SK-N-SH (cell line): ENCODE data around the gene LILRA6. TPM values are rescaled to one million over a fixed set of nuclear protein-coding genes. Genes with fewer than 3 reads are reported as not detected.

ENCODE experiments used
- CTCF ChIA-PET: fragments of 300-600, 350-600 bp; formaldehyde crosslinking; extraction: SDS; loops from one replicate; lab custom pipeline; 2021; lab: Yijun Ruan, JAX
- POLR2A ChIA-PET: fragments of 350-600 bp; sonication (Branson Sonifier 250); formaldehyde crosslinking; extraction: SDS; loops from one replicate; lab custom pipeline; 2020; ENCODE audit warnings: antibody characterized with exemption, inconsistent platforms; lab: Yijun Ruan, JAX
- DNase-seq: peaks from one replicate; pipeline ENCODE4 v3.0.0; 2012
- H2AFZ ChIP-seq: fragments of 200-600 bp; sonication (generic); 2 replicates; pipeline ENCODE4 v1.8.1; 2016; ENCODE audit warnings: antibody characterized with exemption, mild to moderate bottlenecking, low read depth
- H3F3A ChIP-seq: fragments of 200-600 bp; sonication (generic); replicated peaks from 2 replicates; pipeline ENCODE3; 2016; ENCODE audit warnings: antibody characterized with exemption, mild to moderate bottlenecking; ENCODE audit not compliant: insufficient read depth
- H3K27ac ChIP-seq, 2 experiments: fragments of 200-500 bp in 1 of 2; fragments of 200-600 bp in 1 of 2; sonication (Bioruptor generic) in 1 of 2; sonication (generic), shearing (Covaris generic) in 1 of 2; 2 replicates each; pipeline versions ENCODE4 v1.5.1 to v1.6.1; 2014 to 2016; ENCODE audit warnings: low read depth in 2 of 2, inconsistent platforms in 1 of 2, low read length in 1 of 2, mild to moderate bottlenecking in 1 of 2, mixed read lengths in 1 of 2
- H3K27me3 ChIP-seq: fragments of 200-600 bp; sonication (generic), shearing (Covaris generic); 2 replicates; pipeline ENCODE4 v1.6.1; 2016; ENCODE audit warnings: mixed run types; ENCODE audit not compliant: insufficient read depth
- H3K36me3 ChIP-seq, 2 experiments: fragments of 200-500 bp in 1 of 2; fragments of 200-600 bp in 1 of 2; sonication (Bioruptor generic) in 1 of 2; sonication (generic) in 1 of 2; replicated peaks in 1 of 2; 2 replicates each; pipeline versions ENCODE3 to v1.5.1; 2014 to 2016; ENCODE audit warnings: low read length in 1 of 2, mild to moderate bottlenecking in 1 of 2; ENCODE audit not compliant: insufficient read depth in 2 of 2, control insufficient read depth in 1 of 2
- H3K4me1 ChIP-seq, 2 experiments: fragments of 200-500 bp in 1 of 2; fragments of 200-600 bp in 1 of 2; sonication (Bioruptor generic) in 1 of 2; sonication (generic), shearing (Covaris generic) in 1 of 2; 2 replicates each; pipeline versions ENCODE4 v1.5.1 to v1.6.1; 2014 to 2016; ENCODE audit warnings: low read depth in 1 of 2, low read length in 1 of 2, mixed run types in 1 of 2; ENCODE audit not compliant: insufficient read depth in 2 of 2, control insufficient read depth in 1 of 2
- H3K4me2 ChIP-seq: fragments of 200-600 bp; sonication (generic), shearing (Covaris generic); 2 replicates; pipeline ENCODE4 v1.6.1; 2017; ENCODE audit warnings: mixed run types
- H3K4me3 ChIP-seq, 2 experiments: fragments of 200-500 bp in 1 of 2; fragments of 200-600 bp in 1 of 2; sonication (Bioruptor generic) in 1 of 2; sonication (generic), shearing (Covaris generic) in 1 of 2; 2 replicates each; pipeline versions ENCODE4 v1.5.1 to v1.8.1; 2014 to 2016; ENCODE audit warnings: low read depth in 2 of 2, inconsistent platforms in 1 of 2, low read length in 1 of 2, mild to moderate bottlenecking in 1 of 2, mixed read lengths in 1 of 2, moderate library complexity in 1 of 2
- H3K79me2 ChIP-seq: fragments of 200-600 bp; sonication (generic); 2 replicates; pipeline ENCODE4 v1.8.1; 2017; ENCODE audit warnings: mild to moderate bottlenecking; ENCODE audit not compliant: insufficient read depth
- H3K9ac ChIP-seq: fragments of 200-600 bp; sonication (generic); 2 replicates; pipeline ENCODE4 v1.6.1; 2017; ENCODE audit warnings: mixed run types
- H3K9me2 ChIP-seq: fragments of 200-600 bp; sonication (generic); 2 replicates; pipeline ENCODE4 v1.6.1; 2017; ENCODE audit warnings: mixed run types
- H3K9me3 ChIP-seq: fragments of 200-600 bp; sonication (generic); 2 replicates; pipeline ENCODE4 v1.6.1; 2017; ENCODE audit warnings: mixed run types, mild to moderate bottlenecking, moderate library complexity
- H4K20me1 ChIP-seq: fragments of 200-600 bp; sonication (generic); 2 replicates; pipeline ENCODE4 v1.6.1; 2017; ENCODE audit warnings: mild to moderate bottlenecking, mixed run types; ENCODE audit not compliant: insufficient read depth
- CTCF ChIP-seq: fragments of 200-600 bp; sonication (generic); IDR thresholded peaks from 2 replicates; pipeline ENCODE4 v1.6.1; 2017; ENCODE audit warnings: antibody characterized with exemption, mild to moderate bottlenecking, moderate library complexity
- ELF1 ChIP-seq: IDR thresholded peaks from 2 replicates; pipeline ENCODE4 v1.4.0; 2012
- FOSL2 ChIP-seq: IDR thresholded peaks from 2 replicates; pipeline ENCODE4 v1.4.0; 2012; ENCODE audit warnings: low read depth, mild to moderate bottlenecking, moderate library complexity, borderline replicate concordance
- FOXJ3 ChIP-seq: sonication (generic); formaldehyde crosslinking; IDR thresholded peaks from 2 replicates; pipeline ENCODE4 v1.5.1; 2020; ENCODE audit warnings: mild to moderate bottlenecking, missing genetic modification reagents
- FOXM1 ChIP-seq: IDR thresholded peaks from 2 replicates; pipeline ENCODE4 v1.4.0; 2012; ENCODE audit warnings: low read depth, mild to moderate bottlenecking
- GATA2 ChIP-seq: sonication (generic); formaldehyde crosslinking; IDR thresholded peaks from 2 replicates; pipeline ENCODE4 v1.5.0; 2020; ENCODE audit warnings: mild to moderate bottlenecking, missing genetic modification reagents
- JUND ChIP-seq: IDR thresholded peaks from 2 replicates; pipeline ENCODE4 v1.4.0; 2012
- MEF2A ChIP-seq: IDR thresholded peaks from 2 replicates; pipeline ENCODE4 v1.4.0; 2012; ENCODE audit warnings: low read depth, borderline replicate concordance
- NFIC ChIP-seq: IDR thresholded peaks from 2 replicates; pipeline ENCODE4 v1.4.0; 2012; ENCODE audit warnings: borderline replicate concordance
- NRF1 ChIP-seq: IDR thresholded peaks from 2 replicates; pipeline ENCODE4 v1.6.1; 2012; ENCODE audit warnings: low read depth, mild to moderate bottlenecking, low read length
- RAD21 ChIP-seq: IDR thresholded peaks from 2 replicates; pipeline ENCODE4 v1.6.1; 2012; ENCODE audit warnings: mild to moderate bottlenecking, low read length
- REST ChIP-seq: IDR thresholded peaks from 2 replicates; pipeline ENCODE4 v1.6.1; 2012; ENCODE audit warnings: mild to moderate bottlenecking, low read depth, low read length, moderate library complexity
- RXRA ChIP-seq: IDR thresholded peaks from 2 replicates; pipeline ENCODE4 v1.4.0; 2012; ENCODE audit warnings: low read depth, mild to moderate bottlenecking, borderline replicate concordance
- TAF1 ChIP-seq: IDR thresholded peaks from 2 replicates; pipeline ENCODE4 v1.6.1; 2012; ENCODE audit warnings: low read depth, mild to moderate bottlenecking, low read length, moderate library complexity, borderline replicate concordance
- TCF12 ChIP-seq: IDR thresholded peaks from 2 replicates; pipeline ENCODE4 v1.4.0; 2012
- USF1 ChIP-seq: IDR thresholded peaks from 2 replicates; pipeline ENCODE4 v1.4.0; 2012; ENCODE audit warnings: low read depth, borderline replicate concordance
- USF2 ChIP-seq: fragments of 150-350 bp; IDR thresholded peaks from 2 replicates; pipeline ENCODE4 v1.6.1; 2017; ENCODE audit warnings: antibody characterized with exemption, low read length, low read depth, borderline replicate concordance
- WGBS: methylation state at CpG from one replicate; pipeline ENCODE4 v1.1.6; 2017; ENCODE audit warnings: low lambda C conversion rate; 5-methylcytosine and 5-hydroxymethylcytosine counted together
- polyA plus RNA-seq, 3 experiments: library from polyadenylated mRNA; depleted of rRNA; stranded (reverse); fragments of >200 nt; gene quantifications; 2 replicates each; pipeline ENCODE4 v1.2.3, GENCODE V29; 2012

The LILRA6 gene
- polyA plus RNA-seq, 1 of the 3 experiments (the other 2 are of a cell fraction): not detected

- POLR2A ChIA-PET: no interaction called here
- Histone ChIP-seq H3K9me3 (no peaks in the 10 kb centered on the region), H3K27ac (no peak overlapping the region), H3K79me2 (no peaks in the 10 kb centered on the region), H3K4me1 (no peaks in the 10 kb centered on the region), H3K4me2 (no peak overlapping the region), H3F3A (peaks cover 4% of the 10 kb centered on the region), H3K9me2 (no peaks in the 10 kb centered on the region), H3K9ac (no peak overlapping the region), H4K20me1 (no peaks in the 10 kb centered on the region), H3K27me3 (peaks cover 79% of the 10 kb centered on the region), H3K4me3 (no peak overlapping the region), H2AFZ (no peak overlapping the region), H3K36me3 (no peaks in the 10 kb centered on the region)
- no peak for TF ChIP-seq GATA2
- no peak for TF ChIP-seq USF1
- TF ChIP-seq NRF1: no peak
- no peak for TF ChIP-seq REST
- no peak for TF ChIP-seq RXRA
- TF ChIP-seq MEF2A: no peak
- no peak for TF ChIP-seq FOXM1
- TF ChIP-seq FOXJ3 (CRISPR knock-in tag): no peak
- no peak for TF ChIP-seq ELF1
- no peak for TF ChIP-seq CTCF
- TF ChIP-seq JUND: no peak
- no peak for TF ChIP-seq RAD21
- TF ChIP-seq USF2: no peak
- TF ChIP-seq NFIC: no peak
- TF ChIP-seq TCF12: no peak
- no peak for TF ChIP-seq TAF1
- TF ChIP-seq FOSL2: no peak
- CTCF ChIA-PET: interaction anchor here (0.9 kb wide), 1 partner anchor 14 kb away, joined by 4 read pairs; no protein-coding TSS in a partner anchor
- DNase-seq: no peak
- 28% methylated on average over 9 of the region's 9 CpGs for WGBS
These were observed 9.7 kb upstream of the LILRA6 start for GRCh38 chr19:54252243-54252642.
